Caco-2 (cell line): Measurements from ENCODE around the gene PPP2R3C. TPM values are rescaled to one million over a fixed set of nuclear protein-coding genes. Genes with fewer than 3 reads are reported as not detected.
A peak's percentile ranks its signal among the peaks of the same experiment; 100 is the strongest.

Experiments used
- BruUV-seq: library from RNA; stranded (reverse); fragments of 400-500 nt; replicated peaks from 2 replicates; lab custom pipeline; 2021; lab: Mats Ljungman, UMichigan
- CTCF ChIA-PET: fragments of 300-600 bp; sonication (Branson Sonifier 250); formaldehyde crosslinking; loops from one replicate; lab custom pipeline; 2022; ENCODE audit warnings: antibody characterized with exemption; lab: Charles Lee
- POLR2A ChIA-PET: fragments of 300-600 bp; sonication (Branson Sonifier 250); formaldehyde crosslinking; loops from one replicate; lab custom pipeline; 2022; ENCODE audit warnings: antibody characterized with exemption; lab: Charles Lee
- DNase-seq, 2 experiments: peaks; one replicate each; pipeline versions ENCODE4 v3.0.0 to v3.0.0-alpha.2; 2020 to 2022
- H3K27me3 ChIP-seq: replicated peaks from 2 replicates; pipeline ENCODE4 v1.6.0; 2011; ENCODE audit warnings: low read length; ENCODE audit not compliant: control insufficient read depth, insufficient read depth
- H3K36me3 ChIP-seq: 2 replicates; pipeline ENCODE4 v1.5.1; 2011; ENCODE audit warnings: low read length; ENCODE audit not compliant: control insufficient read depth, insufficient read depth
- H3K4me1 ChIP-seq: fragments of 250-450 bp; sonication (Bioruptor Pico); 2 replicates; pipeline ENCODE4 v1.5.1; 2020; ENCODE audit warnings: mild to moderate bottlenecking
- H3K4me3 ChIP-seq: 2 replicates; pipeline ENCODE4 v1.5.1; 2011; ENCODE audit warnings: low read depth, mild to moderate bottlenecking, control low read depth, low read length
- H3K9me3 ChIP-seq: fragments of 250-450 bp; sonication (Bioruptor Pico); 2 replicates; pipeline ENCODE4 v1.5.1; 2020; ENCODE audit warnings: mild to moderate bottlenecking, moderate library complexity
- H3K27ac Mint-ChIP-seq: one replicate; pipeline ENCODE4 v1.8.0; 2022; ENCODE audit warnings: mixed read lengths; ENCODE audit not compliant: unreplicated experiment
- H3K27me3 Mint-ChIP-seq: one replicate; pipeline ENCODE4 v1.8.0; 2022; ENCODE audit warnings: mixed read lengths; ENCODE audit not compliant: insufficient read depth, unreplicated experiment
- H3K36me3 Mint-ChIP-seq: one replicate; pipeline ENCODE4 v1.8.0; 2022; ENCODE audit warnings: mild to moderate bottlenecking, mixed read lengths; ENCODE audit not compliant: insufficient read depth, unreplicated experiment
- H3K4me1 Mint-ChIP-seq: one replicate; pipeline ENCODE4 v1.8.0; 2022; ENCODE audit warnings: low read depth, mixed read lengths; ENCODE audit not compliant: unreplicated experiment
- H3K4me3 Mint-ChIP-seq: one replicate; pipeline ENCODE4 v1.8.0; 2022; ENCODE audit warnings: mild to moderate bottlenecking, moderate library complexity, mixed read lengths; ENCODE audit not compliant: unreplicated experiment
- H3K9me3 Mint-ChIP-seq: one replicate; pipeline ENCODE4 v1.8.0; 2022; ENCODE audit warnings: mixed read lengths; ENCODE audit not compliant: unreplicated experiment
- intact Hi-C: fragments of 100-400 bp; cut with micrococcal nuclease; formaldehyde crosslinking; loops from one replicate; pipeline ENCODE4 v1.10.0; 2022; ENCODE audit not compliant: unreplicated experiment
- total RNA-seq: library from RNA; stranded (reverse); gene quantifications from 2 replicates; pipeline ENCODE4 v1.2.3, GENCODE V29; 2022
- TF ChIP-seq, protein P1 (sequence below), 2 experiments: fragments of 200-600 bp in 1 of 2; IDR thresholded peaks; 1 replicate in 1 of 2; 2 replicates in 1 of 2; pipeline versions ENCODE4 v1.5.1 to v1.8.0; 2011 to 2022; ENCODE audit warnings: antibody characterized with exemption in 1 of 2, control low read depth in 1 of 2, inconsistent platforms in 1 of 2, low read depth in 1 of 2, low read length in 1 of 2, mild to moderate bottlenecking in 1 of 2, moderate library complexity in 1 of 2; ENCODE audit not compliant: insufficient read depth in 1 of 2, severe bottlenecking in 1 of 2, unreplicated experiment in 1 of 2

The PPP2R3C gene
- total RNA-seq, 1 experiment from 2014 or later, result 23.3 TPM

- no peaks in the 10 kb centered on the region for H3K9me3 Mint-ChIP-seq
- CTCF ChIA-PET, result no interaction called here
- intact Hi-C loops, result no loop called here
- Histone ChIP-seq H3K27me3 (no peaks in the 10 kb centered on the region), H3K36me3 (no peaks in the 10 kb centered on the region), H3K4me3 (no peak overlapping the region), H3K9me3 (no peaks in the 10 kb centered on the region), H3K4me1 (peaks cover 33% of the 10 kb centered on the region)
- no TSS peak for BruUV-seq
- no peaks in the 10 kb centered on the region for H3K27me3 Mint-ChIP-seq
- POLR2A ChIA-PET, result no interaction called here
- H3K36me3 Mint-ChIP-seq, result peaks cover 10% of the 10 kb centered on the region
- peak overlapping the region; percentile 15 for H3K4me3 Mint-ChIP-seq
- peaks cover 25% of the 10 kb centered on the region for H3K4me1 Mint-ChIP-seq
- peak in 1 of 2 experiments; percentile 23 for DNase-seq
- peak overlapping the region; percentile 63 for H3K27ac Mint-ChIP-seq
- TF ChIP-seq, protein P1, sequence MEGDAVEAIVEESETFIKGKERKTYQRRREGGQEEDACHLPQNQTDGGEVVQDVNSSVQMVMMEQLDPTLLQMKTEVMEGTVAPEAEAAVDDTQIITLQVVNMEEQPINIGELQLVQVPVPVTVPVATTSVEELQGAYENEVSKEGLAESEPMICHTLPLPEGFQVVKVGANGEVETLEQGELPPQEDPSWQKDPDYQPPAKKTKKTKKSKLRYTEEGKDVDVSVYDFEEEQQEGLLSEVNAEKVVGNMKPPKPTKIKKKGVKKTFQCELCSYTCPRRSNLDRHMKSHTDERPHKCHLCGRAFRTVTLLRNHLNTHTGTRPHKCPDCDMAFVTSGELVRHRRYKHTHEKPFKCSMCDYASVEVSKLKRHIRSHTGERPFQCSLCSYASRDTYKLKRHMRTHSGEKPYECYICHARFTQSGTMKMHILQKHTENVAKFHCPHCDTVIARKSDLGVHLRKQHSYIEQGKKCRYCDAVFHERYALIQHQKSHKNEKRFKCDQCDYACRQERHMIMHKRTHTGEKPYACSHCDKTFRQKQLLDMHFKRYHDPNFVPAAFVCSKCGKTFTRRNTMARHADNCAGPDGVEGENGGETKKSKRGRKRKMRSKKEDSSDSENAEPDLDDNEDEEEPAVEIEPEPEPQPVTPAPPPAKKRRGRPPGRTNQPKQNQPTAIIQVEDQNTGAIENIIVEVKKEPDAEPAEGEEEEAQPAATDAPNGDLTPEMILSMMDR (IDR thresholded peaks at IDR 0.05; ENCODE audit: insufficient read depth in 1 of 2, low read depth in 1 of 2, low read length in 1 of 2, severe bottlenecking in 1 of 2, unreplicated experiment in 1 of 2), result no peak
These were observed 37.3 kb upstream of the PPP2R3C start for GRCh38 chr14:35158951-35159653.

- peak overlapping the region; percentile 63 for H3K27ac Mint-ChIP-seq
- BruUV-seq, result no TSS peak
- Histone ChIP-seq H3K9me3 (no peaks in the 10 kb centered on the region), H3K36me3 (no peaks in the 10 kb centered on the region), H3K4me3 (no peak overlapping the region), H3K4me1 (peaks cover 37% of the 10 kb centered on the region), H3K27me3 (no peaks in the 10 kb centered on the region)
- H3K27me3 Mint-ChIP-seq, result no peaks in the 10 kb centered on the region
- H3K9me3 Mint-ChIP-seq, result no peaks in the 10 kb centered on the region
- H3K4me1 Mint-ChIP-seq, result peaks cover 25% of the 10 kb centered on the region
- TF ChIP-seq, protein P1 (IDR thresholded peaks at IDR 0.05; ENCODE audit: insufficient read depth in 1 of 2, low read depth in 1 of 2, low read length in 1 of 2, severe bottlenecking in 1 of 2, unreplicated experiment in 1 of 2), result no peak
- CTCF ChIA-PET, result no interaction called here
- POLR2A ChIA-PET, result no interaction called here
- DNase-seq, result no peak
- no peak overlapping the region for H3K4me3 Mint-ChIP-seq
- intact Hi-C loops, result no loop called here
- peaks cover 10% of the 10 kb centered on the region for H3K36me3 Mint-ChIP-seq
These were observed 36.7 kb upstream of the PPP2R3C start for GRCh38 chr14:35158491-35158890.

- Mint-ChIP-seq H3K4me1 (peaks cover 19% of the 10 kb centered on the region), H3K4me3 (no peak overlapping the region), H3K27me3 (no peaks in the 10 kb centered on the region), H3K9me3 (no peaks in the 10 kb centered on the region), H3K27ac (no peak overlapping the region), H3K36me3 (peaks cover 10% of the 10 kb centered on the region)
- TF ChIP-seq, protein P1 (IDR thresholded peaks at IDR 0.05; ENCODE audit: insufficient read depth in 1 of 2, low read depth in 1 of 2, low read length in 1 of 2, severe bottlenecking in 1 of 2, unreplicated experiment in 1 of 2), result no peak
- no peaks in the 10 kb centered on the region for H3K27me3 ChIP-seq
- BruUV-seq, result no TSS peak
- H3K36me3 ChIP-seq, result no peaks in the 10 kb centered on the region
- peaks cover 33% of the 10 kb centered on the region for H3K4me1 ChIP-seq
- no peaks in the 10 kb centered on the region for H3K9me3 ChIP-seq
- H3K4me3 ChIP-seq, result no peak overlapping the region
- intact Hi-C loops, result no loop called here
- POLR2A ChIA-PET, result no interaction called here
- CTCF ChIA-PET, result interaction anchor here (0.6 kb wide), 1 partner anchor 645 kb away, joined by 3 read pairs; no protein-coding TSS in a partner anchor
- no peak for DNase-seq
These were observed 34.2 kb upstream of the PPP2R3C start for GRCh38 chr14:35155962-35156361.
